HepG2 (cell line): Measurements from ENCODE around the gene NHSL1. TPM values are rescaled to one million over a fixed set of nuclear protein-coding genes. Genes with fewer than 3 reads are reported as not detected.

Experiments
- ATAC-seq: fragments of 200-7000 bp; cut with Tn5 transposase; 3 replicates; pipeline ENCODE4 v1.9.1; 2020; ENCODE audit warnings: mild to moderate bottlenecking, moderate library complexity
- BruUV-seq: library from RNA; stranded (reverse); fragments of 400-500 nt; replicated peaks from 2 replicates; lab custom pipeline; 2021; lab: Mats Ljungman, UMichigan
- CTCF ChIA-PET: fragments of 300-600 bp; formaldehyde crosslinking; extraction: SDS; loops from one replicate; lab custom pipeline; 2021; ENCODE audit warnings: low total read pairs, inconsistent platforms, low intra/inter-chr PET ratio; lab: Yijun Ruan, JAX
- POLR2A ChIA-PET: fragments of 350-600 bp; sonication (Branson Sonifier 250); formaldehyde crosslinking; loops from one replicate; lab custom pipeline; 2020; ENCODE audit warnings: antibody characterized with exemption, inconsistent platforms; lab: Yijun Ruan, JAX
- DNase-seq: peaks from one replicate; pipeline ENCODE4 v3.0.0-alpha.2; 2015; ENCODE audit warnings: low spot score
- FAIRE-seq: peaks from 3 replicates; lab custom pipeline; 2011; peaks lifted over from hg19 to GRCh38; lab: Jason Lieb, UNC
- H2AFZ ChIP-seq: one replicate; pipeline ENCODE4 v1.6.1; 2011; ENCODE audit warnings: low read length, inconsistent platforms
- H3K27ac ChIP-seq: fragments of 300-600 bp; 3 replicates; pipeline ENCODE4 v1.8.0; 2011; ENCODE audit warnings: mixed run types, mild to moderate bottlenecking, mixed read lengths, low read length, inconsistent platforms; ENCODE audit not compliant: insufficient read depth; ENCODE audit errors: extremely low read length
- H3K27me3 ChIP-seq, 2 experiments: fragments of 200-600 bp in 1 of 2; 2 replicates in 1 of 2; 3 replicates in 1 of 2; pipeline versions ENCODE4 v1.6.0 to v1.8.0; 2011; ENCODE audit warnings: low read length in 2 of 2, mild to moderate bottlenecking in 2 of 2, moderate library complexity in 2 of 2, inconsistent platforms in 1 of 2; ENCODE audit not compliant: insufficient read depth in 2 of 2, control insufficient read depth in 1 of 2
- H3K36me3 ChIP-seq, 2 experiments: fragments of 200-600 bp in 1 of 2; replicated peaks in 1 of 2; 2 replicates in 1 of 2; 3 replicates in 1 of 2; pipeline versions ENCODE4 v1.5.1 to v1.8.0; 2011; ENCODE audit warnings: low read length in 2 of 2, inconsistent platforms in 1 of 2; ENCODE audit not compliant: insufficient read depth in 2 of 2, control insufficient read depth in 1 of 2
- H3K4me1 ChIP-seq: 2 replicates; pipeline ENCODE4 v1.5.1; 2012; ENCODE audit warnings: low read length, inconsistent platforms; ENCODE audit not compliant: insufficient read depth
- H3K4me2 ChIP-seq: 2 replicates; pipeline ENCODE4 v1.6.0; 2011; ENCODE audit warnings: low read depth, low read length, inconsistent platforms
- H3K4me3 ChIP-seq, 3 experiments: fragments of 200-600 bp in 1 of 3; sonication (generic), shearing (Covaris generic) in 1 of 3; replicated peaks in 1 of 3; 2 replicates each; pipeline ENCODE4 v1.5.1; 2011 to 2016; ENCODE audit warnings: low read length in 3 of 3, inconsistent platforms in 2 of 3, low read depth in 2 of 3, mild to moderate bottlenecking in 2 of 3, control low read depth in 1 of 3, mixed read lengths in 1 of 3; ENCODE audit not compliant: insufficient read depth in 1 of 3
- H3K79me2 ChIP-seq: one replicate; pipeline ENCODE4 v1.6.1; 2011; ENCODE audit warnings: low read length, inconsistent platforms; ENCODE audit not compliant: insufficient read depth
- H3K9ac ChIP-seq: 2 replicates; pipeline ENCODE4 v1.6.0; 2011; ENCODE audit warnings: mild to moderate bottlenecking, low read depth, low read length, inconsistent platforms; ENCODE audit not compliant: insufficient read depth
- H3K9me3 ChIP-seq: 2 replicates; pipeline ENCODE4 v1.5.1; 2012; ENCODE audit warnings: mild to moderate bottlenecking, low read length
- H4K20me1 ChIP-seq: 2 replicates; pipeline ENCODE4 v1.6.0; 2011; ENCODE audit warnings: inconsistent platforms, mild to moderate bottlenecking, low read length, moderate library complexity; ENCODE audit not compliant: insufficient read depth
- GATA4 ChIP-seq: sonication (generic); IDR thresholded peaks from 2 replicates; pipeline ENCODE4 v1.6.1; 2016; ENCODE audit warnings: antibody characterized with exemption, low read depth, borderline replicate concordance
- LCORL ChIP-seq, 2 experiments: fragments of 450-650 bp in 1 of 2; sonication (generic) in 1 of 2; formaldehyde crosslinking in 1 of 2; IDR thresholded peaks; 2 replicates each; pipeline versions ENCODE4 v1.5.0 to v1.6.1; 2017 to 2020; ENCODE audit warnings: antibody characterized with exemption in 1 of 2, missing genetic modification reagents in 1 of 2
- RNF2 ChIP-seq: fragments of 450-650 bp; conservative IDR thresholded peaks from 2 replicates; pipeline ENCODE4 v1.6.1; 2016; ENCODE audit warnings: low read depth
- ZNF296 ChIP-seq: sonication (generic); formaldehyde crosslinking; conservative IDR thresholded peaks from 2 replicates; pipeline ENCODE4 v1.5.0; 2020; ENCODE audit warnings: mild to moderate bottlenecking, missing genetic modification reagents
- ZNF644 ChIP-seq: IDR thresholded peaks from 2 replicates; pipeline ENCODE4 v1.6.1; 2016; ENCODE audit warnings: low read depth
- in situ Hi-C: cut with HindIII; loops from 2 replicates; pipeline ENCODE4 v1.10.0; 2017; ENCODE audit warnings: low pct_unique_long_range_greater_than_20kb; ENCODE audit not compliant: extremely low pct_ligation_motif_present
- intact Hi-C: fragments of 100-400 bp; cut with micrococcal nuclease; formaldehyde crosslinking; loops from one replicate; pipeline ENCODE4 v1.10.0; 2022; ENCODE audit not compliant: unreplicated experiment
- polyA plus RNA-seq, 8 experiments: library from polyadenylated mRNA; depleted of rRNA in 3 of 8; stranded (reverse) in 7 of 8; unstranded in 1 of 8; fragments of >200 nt; fragmentation: Illumina TruSeq in 4 of 8; extraction: Trizol in 4 of 8; gene quantifications; 2 replicates each; pipeline versions ENCODE4 v1.2.1 to v1.2.3, GENCODE V29; 2011 to 2016; ENCODE audit warnings: low read depth in 4 of 8, missing spikeins in 1 of 8, mixed read lengths in 1 of 8; ENCODE audit not compliant: insufficient read depth in 1 of 8
- total RNA-seq, 5 experiments: library from RNA; depleted of rRNA; stranded (reverse); fragments of >200 nt; fragmentation: Illumina TruSeq; extraction: Trizol; gene quantifications; 2 replicates each; pipeline ENCODE4 v1.2.3, GENCODE V29; 2016; ENCODE audit warnings: low read depth in 1 of 5
- TF ChIP-seq, protein P1 (sequence below): IDR thresholded peaks from 2 replicates; pipeline ENCODE4 v1.6.1; 2016; ENCODE audit warnings: low read depth, borderline replicate concordance
- TF ChIP-seq, protein P2 (sequence below): sonication (generic); formaldehyde crosslinking; IDR thresholded peaks from 2 replicates; pipeline ENCODE4 v1.4.0; 2020; ENCODE audit warnings: missing genetic modification reagents
- TF ChIP-seq, protein P3 (sequence below): IDR thresholded peaks from 2 replicates; pipeline ENCODE4 v1.4.0; 2020; ENCODE audit warnings: mild to moderate bottlenecking, missing genetic modification reagents

The NHSL1 gene
- total and polyA plus RNA-seq, 2 of the 13 experiments (the other 11 are each of a cell fraction or from before 2014, with no cell fraction given), result 24.9 to 53.6 TPM

DNA sequence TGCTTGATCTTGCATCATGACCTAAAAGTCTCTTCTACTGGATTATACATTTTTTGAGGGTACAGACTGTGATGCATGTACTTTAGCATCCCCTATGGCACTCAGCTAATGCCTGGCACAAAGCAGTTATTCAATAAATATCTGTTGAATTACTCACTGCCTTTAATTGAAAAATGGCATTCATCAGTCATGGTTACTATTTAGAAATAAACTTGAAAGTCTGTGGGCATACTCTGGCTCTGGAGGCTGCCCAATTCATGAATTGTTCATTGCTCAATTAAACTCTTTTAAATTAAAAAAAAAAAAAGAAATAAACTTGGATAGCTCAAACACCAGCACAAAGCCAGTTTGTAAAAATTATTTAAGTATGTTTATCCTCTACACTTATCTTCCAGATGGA, 55.3 kb downstream of the NHSL1 start:
- peaks cover 20 to 81% of the 10 kb centered on the region in 2 experiments for H3K36me3 ChIP-seq
- ChIA-PET POLR2A (interaction anchor here (0.7 kb wide), 1 partner anchor 65 kb away, joined by 3 read pairs; no protein-coding TSS in a partner anchor), CTCF (no interaction called here)
- intact Hi-C loops (no loop called here), in situ Hi-C loops (no loop called here)
- no peak overlapping the region for H2AFZ ChIP-seq
- FAIRE-seq, result no peak
- no peak overlapping the region for H3K9ac ChIP-seq
- H3K27me3 ChIP-seq, result no peaks in the 10 kb centered on the region
- no peaks in the 10 kb centered on the region for H3K79me2 ChIP-seq
- no peak overlapping the region for H3K4me3 ChIP-seq
- no peak for DNase-seq
- H3K4me1 ChIP-seq, result no peaks in the 10 kb centered on the region
- H3K9me3 ChIP-seq, result no peaks in the 10 kb centered on the region
- no peak overlapping the region for H3K4me2 ChIP-seq
- ATAC-seq, result no peak
- no TSS peak for BruUV-seq
- no peaks in the 10 kb centered on the region for H4K20me1 ChIP-seq
- no peak overlapping the region for H3K27ac ChIP-seq
- TF ChIP-seq GATA4 (no peak), ZNF296 (CRISPR knock-in tag) (no peak), ZNF644 (no peak), LCORL (IDR thresholded peaks at IDR 0.05) (no peak), LCORL (CRISPR knock-in tag; IDR thresholded peaks at IDR 0.05) (no peak), RNF2 (no peak)
- TF ChIP-seq, protein P1, sequence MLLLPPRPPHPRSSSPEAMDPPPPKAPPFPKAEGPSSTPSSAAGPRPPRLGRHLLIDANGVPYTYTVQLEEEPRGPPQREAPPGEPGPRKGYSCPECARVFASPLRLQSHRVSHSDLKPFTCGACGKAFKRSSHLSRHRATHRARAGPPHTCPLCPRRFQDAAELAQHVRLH (CRISPR knock-in tag), result no peak
- TF ChIP-seq, protein P2, sequence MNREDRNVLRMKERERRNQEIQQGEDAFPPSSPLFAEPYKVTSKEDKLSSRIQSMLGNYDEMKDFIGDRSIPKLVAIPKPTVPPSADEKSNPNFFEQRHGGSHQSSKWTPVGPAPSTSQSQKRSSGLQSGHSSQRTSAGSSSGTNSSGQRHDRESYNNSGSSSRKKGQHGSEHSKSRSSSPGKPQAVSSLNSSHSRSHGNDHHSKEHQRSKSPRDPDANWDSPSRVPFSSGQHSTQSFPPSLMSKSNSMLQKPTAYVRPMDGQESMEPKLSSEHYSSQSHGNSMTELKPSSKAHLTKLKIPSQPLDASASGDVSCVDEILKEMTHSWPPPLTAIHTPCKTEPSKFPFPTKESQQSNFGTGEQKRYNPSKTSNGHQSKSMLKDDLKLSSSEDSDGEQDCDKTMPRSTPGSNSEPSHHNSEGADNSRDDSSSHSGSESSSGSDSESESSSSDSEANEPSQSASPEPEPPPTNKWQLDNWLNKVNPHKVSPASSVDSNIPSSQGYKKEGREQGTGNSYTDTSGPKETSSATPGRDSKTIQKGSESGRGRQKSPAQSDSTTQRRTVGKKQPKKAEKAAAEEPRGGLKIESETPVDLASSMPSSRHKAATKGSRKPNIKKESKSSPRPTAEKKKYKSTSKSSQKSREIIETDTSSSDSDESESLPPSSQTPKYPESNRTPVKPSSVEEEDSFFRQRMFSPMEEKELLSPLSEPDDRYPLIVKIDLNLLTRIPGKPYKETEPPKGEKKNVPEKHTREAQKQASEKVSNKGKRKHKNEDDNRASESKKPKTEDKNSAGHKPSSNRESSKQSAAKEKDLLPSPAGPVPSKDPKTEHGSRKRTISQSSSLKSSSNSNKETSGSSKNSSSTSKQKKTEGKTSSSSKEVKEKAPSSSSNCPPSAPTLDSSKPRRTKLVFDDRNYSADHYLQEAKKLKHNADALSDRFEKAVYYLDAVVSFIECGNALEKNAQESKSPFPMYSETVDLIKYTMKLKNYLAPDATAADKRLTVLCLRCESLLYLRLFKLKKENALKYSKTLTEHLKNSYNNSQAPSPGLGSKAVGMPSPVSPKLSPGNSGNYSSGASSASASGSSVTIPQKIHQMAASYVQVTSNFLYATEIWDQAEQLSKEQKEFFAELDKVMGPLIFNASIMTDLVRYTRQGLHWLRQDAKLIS (CRISPR knock-in tag), result no peak
- TF ChIP-seq, protein P3, sequence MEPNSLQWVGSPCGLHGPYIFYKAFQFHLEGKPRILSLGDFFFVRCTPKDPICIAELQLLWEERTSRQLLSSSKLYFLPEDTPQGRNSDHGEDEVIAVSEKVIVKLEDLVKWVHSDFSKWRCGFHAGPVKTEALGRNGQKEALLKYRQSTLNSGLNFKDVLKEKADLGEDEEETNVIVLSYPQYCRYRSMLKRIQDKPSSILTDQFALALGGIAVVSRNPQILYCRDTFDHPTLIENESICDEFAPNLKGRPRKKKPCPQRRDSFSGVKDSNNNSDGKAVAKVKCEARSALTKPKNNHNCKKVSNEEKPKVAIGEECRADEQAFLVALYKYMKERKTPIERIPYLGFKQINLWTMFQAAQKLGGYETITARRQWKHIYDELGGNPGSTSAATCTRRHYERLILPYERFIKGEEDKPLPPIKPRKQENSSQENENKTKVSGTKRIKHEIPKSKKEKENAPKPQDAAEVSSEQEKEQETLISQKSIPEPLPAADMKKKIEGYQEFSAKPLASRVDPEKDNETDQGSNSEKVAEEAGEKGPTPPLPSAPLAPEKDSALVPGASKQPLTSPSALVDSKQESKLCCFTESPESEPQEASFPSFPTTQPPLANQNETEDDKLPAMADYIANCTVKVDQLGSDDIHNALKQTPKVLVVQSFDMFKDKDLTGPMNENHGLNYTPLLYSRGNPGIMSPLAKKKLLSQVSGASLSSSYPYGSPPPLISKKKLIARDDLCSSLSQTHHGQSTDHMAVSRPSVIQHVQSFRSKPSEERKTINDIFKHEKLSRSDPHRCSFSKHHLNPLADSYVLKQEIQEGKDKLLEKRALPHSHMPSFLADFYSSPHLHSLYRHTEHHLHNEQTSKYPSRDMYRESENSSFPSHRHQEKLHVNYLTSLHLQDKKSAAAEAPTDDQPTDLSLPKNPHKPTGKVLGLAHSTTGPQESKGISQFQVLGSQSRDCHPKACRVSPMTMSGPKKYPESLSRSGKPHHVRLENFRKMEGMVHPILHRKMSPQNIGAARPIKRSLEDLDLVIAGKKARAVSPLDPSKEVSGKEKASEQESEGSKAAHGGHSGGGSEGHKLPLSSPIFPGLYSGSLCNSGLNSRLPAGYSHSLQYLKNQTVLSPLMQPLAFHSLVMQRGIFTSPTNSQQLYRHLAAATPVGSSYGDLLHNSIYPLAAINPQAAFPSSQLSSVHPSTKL (CRISPR knock-in tag), result no peak
